Subcutaneous abdominal adipose tissue (tissue), 5 donors: ENCODE data around the gene ARL15.

Experiments
- H3K27ac ChIP-seq: one replicate; pipeline ENCODE4 v1.7.0; 2013; ENCODE audit warnings: low read depth, mild to moderate bottlenecking, inconsistent platforms, low read length, moderate library complexity
- H3K27me3 ChIP-seq, 5 donors: one replicate each; pipeline ENCODE4 v1.7.0; 2013; ENCODE audit warnings: low read length in 5 of 5, inconsistent platforms in 1 of 5; ENCODE audit not compliant: control insufficient read depth in 5 of 5, insufficient read depth in 4 of 5
- H3K36me3 ChIP-seq, 5 donors: one replicate each; pipeline ENCODE4 v1.7.0; 2013; ENCODE audit warnings: low read length in 5 of 5; ENCODE audit not compliant: control insufficient read depth in 5 of 5, insufficient read depth in 5 of 5
- H3K4me1 ChIP-seq, 5 donors: one replicate each; pipeline ENCODE4 v1.7.0; 2013; ENCODE audit warnings: low read length in 5 of 5, mild to moderate bottlenecking in 3 of 5, moderate library complexity in 1 of 5; ENCODE audit not compliant: control insufficient read depth in 5 of 5, insufficient read depth in 5 of 5
- H3K4me3 ChIP-seq, 5 donors: one replicate each; pipeline ENCODE4 v1.7.0; 2013; ENCODE audit warnings: low read length in 5 of 5, low read depth in 1 of 5
- H3K9ac ChIP-seq, 5 donors: one replicate each; pipeline ENCODE4 v1.7.0; 2013; ENCODE audit warnings: low read length in 5 of 5, mild to moderate bottlenecking in 4 of 5, moderate library complexity in 3 of 5
- H3K9me3 ChIP-seq, 5 donors: one replicate each; pipeline ENCODE4 v1.7.0; 2013; ENCODE audit warnings: low read length in 5 of 5; ENCODE audit not compliant: control insufficient read depth in 5 of 5
- donor health status: healthy.
- donor health status: healthy.
- donor health status: healthy.
- donor health status: healthy.
- donor health status: healthy.

The ARL15 gene

DNA sequence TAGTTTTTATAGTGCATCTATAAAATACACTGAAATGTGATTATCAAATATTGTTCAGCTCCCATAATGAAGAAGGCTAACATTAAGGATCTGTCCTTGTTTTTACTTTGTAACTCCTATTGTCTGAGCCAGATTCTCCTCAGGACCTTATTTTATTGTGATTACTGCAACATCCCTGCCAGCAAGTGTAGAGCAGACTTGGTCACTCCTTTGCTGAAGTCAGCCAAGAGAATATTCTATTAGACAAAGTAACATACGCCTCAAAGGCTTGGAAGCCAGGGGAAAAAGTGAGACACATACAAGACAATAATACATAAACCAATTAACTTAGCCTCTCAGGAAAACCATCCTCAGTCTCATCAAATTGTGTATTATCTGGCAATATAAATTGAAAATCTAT lies 269.6 kb downstream of the ARL15 start:
- no peaks in the 10 kb centered on the region for H3K27me3 ChIP-seq
- H3K27ac ChIP-seq, result no peak overlapping the region
- H3K9ac ChIP-seq, result no peak overlapping the region
- no peaks in the 10 kb centered on the region for H3K4me1 ChIP-seq
- no peaks in the 10 kb centered on the region for H3K9me3 ChIP-seq
- no peak overlapping the region for H3K4me3 ChIP-seq
- no peaks in the 10 kb centered on the region for H3K36me3 ChIP-seq

DNA sequence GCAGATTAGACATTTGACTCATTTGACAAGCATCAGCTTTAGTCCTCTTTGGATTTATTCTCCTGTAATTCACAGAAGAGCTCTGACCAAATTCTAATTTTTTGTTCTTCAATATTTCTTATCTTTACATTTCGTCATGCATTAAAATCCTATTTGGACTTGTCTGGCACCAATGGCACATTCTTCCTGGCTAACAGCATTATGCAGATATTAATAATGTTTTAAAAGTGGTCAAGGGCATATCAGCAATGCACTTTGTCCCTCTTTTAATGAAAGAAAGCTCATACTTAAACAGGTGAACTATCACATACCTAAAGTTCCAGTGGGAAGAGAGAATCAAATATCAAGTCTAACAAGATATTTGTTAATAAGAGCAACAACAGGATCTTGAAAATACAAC lies 270.4 kb downstream of the ARL15 start:
- Histone ChIP-seq H3K27ac (no peak overlapping the region), H3K4me1 (no peaks in the 10 kb centered on the region), H3K9ac (no peak overlapping the region), H3K4me3 (no peak overlapping the region), H3K27me3 (no peaks in the 10 kb centered on the region), H3K9me3 (no peaks in the 10 kb centered on the region), H3K36me3 (no peaks in the 10 kb centered on the region)

DNA sequence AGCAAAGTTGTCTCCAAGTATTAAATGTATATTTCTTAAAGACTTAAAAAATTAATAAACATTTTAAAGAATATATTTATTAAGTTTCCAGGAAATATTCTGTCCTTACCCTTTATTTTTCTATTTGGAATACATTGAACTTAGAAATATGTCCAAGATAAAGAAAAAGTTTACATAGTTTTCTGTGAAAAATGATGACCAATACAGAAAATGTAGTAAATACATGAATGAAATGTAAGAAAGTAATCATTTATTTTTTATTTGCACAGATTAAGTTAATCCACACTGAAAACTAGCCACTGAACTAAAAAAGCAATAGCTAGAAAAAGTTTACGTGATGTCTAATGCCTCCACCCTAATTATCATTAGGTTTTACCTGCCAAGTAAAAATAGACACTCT lies 273.2 kb downstream of the ARL15 start:
- H3K4me3 ChIP-seq, result no peak overlapping the region
- H3K27me3 ChIP-seq, result no peaks in the 10 kb centered on the region
- H3K9me3 ChIP-seq, result no peaks in the 10 kb centered on the region
- no peaks in the 10 kb centered on the region for H3K36me3 ChIP-seq
- no peak overlapping the region for H3K27ac ChIP-seq
- H3K4me1 ChIP-seq, result no peaks in the 10 kb centered on the region
- H3K9ac ChIP-seq, result no peak overlapping the region

DNA sequence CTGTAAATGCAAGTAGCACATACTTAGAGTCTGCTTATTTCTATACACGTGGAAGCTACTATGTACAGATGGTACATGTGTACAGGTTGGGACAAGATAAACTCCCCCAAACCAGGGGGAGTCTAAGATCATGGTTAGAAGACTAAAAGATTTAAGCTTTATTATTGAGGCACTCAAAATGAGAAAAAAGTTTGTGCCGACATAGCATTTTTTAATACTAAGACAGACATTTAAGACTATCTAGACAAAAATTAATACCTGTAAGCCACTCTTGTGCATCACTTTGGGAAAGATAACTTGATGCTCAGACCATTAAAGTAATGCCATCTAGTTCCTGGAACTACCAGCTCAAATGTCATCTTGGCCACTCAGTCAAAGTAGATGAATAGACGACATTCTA lies 279.4 kb downstream of the ARL15 start:
- no peaks in the 10 kb centered on the region for H3K4me1 ChIP-seq
- no peak overlapping the region for H3K9ac ChIP-seq
- peaks cover 0 to 2% (median 0%) of the 10 kb centered on the region in 5 donors for H3K36me3 ChIP-seq
- H3K4me3 ChIP-seq, result no peak overlapping the region
- no peaks in the 10 kb centered on the region for H3K9me3 ChIP-seq
- no peak overlapping the region for H3K27ac ChIP-seq
- no peaks in the 10 kb centered on the region for H3K27me3 ChIP-seq

DNA sequence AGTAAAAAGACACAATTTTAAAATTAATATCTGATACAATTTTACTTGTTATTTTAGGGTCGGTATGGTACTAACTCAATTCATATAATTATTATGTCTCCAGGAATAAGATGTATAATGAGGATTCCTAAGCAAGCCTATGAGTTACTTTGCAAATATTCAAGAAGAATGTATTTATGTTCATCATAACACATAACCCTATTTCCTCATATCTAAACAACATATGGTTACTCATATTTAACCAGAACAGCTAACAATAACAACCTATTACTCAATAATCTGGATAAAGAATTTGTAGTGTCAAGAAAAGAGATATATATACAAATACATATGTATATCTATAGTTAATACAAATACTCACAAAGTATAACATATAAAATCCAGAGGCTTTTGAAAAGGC lies 285.9 kb downstream of the ARL15 start:
- H3K9ac ChIP-seq, result no peak overlapping the region

DNA sequence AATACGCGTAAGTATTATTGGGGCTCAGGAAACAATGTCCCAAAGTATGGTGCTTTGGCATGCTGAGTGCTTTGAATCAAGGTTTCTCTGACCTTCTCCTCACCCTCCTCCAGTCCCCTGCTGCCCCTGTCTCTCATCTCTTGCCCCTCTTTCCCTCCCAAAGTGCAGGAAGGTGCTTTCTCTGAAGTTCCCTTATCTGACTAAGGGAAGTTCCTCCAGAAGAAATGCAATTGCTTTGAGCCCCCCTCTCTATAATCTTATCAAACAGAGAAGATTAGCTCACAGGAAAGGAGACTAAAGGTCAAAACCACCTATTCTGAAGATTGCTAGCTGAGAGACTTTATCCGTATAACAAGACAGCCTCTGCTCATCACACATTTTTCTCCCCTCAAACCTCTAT lies 288.1 kb downstream of the ARL15 start:
- Histone ChIP-seq H3K9me3 (no peaks in the 10 kb centered on the region), H3K4me1 (peaks cover 0 to 3% (median 0%) of the 10 kb centered on the region in 5 donors), H3K4me3 (no peak overlapping the region)

More for the DNA sequence above, 285.9 kb downstream of the ARL15 start:
- Histone ChIP-seq H3K36me3 (peaks cover 0 to 2% (median 0%) of the 10 kb centered on the region in 5 donors), H3K4me3 (no peak overlapping the region), H3K4me1 (peaks cover 0 to 3% (median 0%) of the 10 kb centered on the region in 5 donors), H3K27ac (no peak overlapping the region), H3K9me3 (no peaks in the 10 kb centered on the region), H3K27me3 (no peaks in the 10 kb centered on the region)

DNA sequence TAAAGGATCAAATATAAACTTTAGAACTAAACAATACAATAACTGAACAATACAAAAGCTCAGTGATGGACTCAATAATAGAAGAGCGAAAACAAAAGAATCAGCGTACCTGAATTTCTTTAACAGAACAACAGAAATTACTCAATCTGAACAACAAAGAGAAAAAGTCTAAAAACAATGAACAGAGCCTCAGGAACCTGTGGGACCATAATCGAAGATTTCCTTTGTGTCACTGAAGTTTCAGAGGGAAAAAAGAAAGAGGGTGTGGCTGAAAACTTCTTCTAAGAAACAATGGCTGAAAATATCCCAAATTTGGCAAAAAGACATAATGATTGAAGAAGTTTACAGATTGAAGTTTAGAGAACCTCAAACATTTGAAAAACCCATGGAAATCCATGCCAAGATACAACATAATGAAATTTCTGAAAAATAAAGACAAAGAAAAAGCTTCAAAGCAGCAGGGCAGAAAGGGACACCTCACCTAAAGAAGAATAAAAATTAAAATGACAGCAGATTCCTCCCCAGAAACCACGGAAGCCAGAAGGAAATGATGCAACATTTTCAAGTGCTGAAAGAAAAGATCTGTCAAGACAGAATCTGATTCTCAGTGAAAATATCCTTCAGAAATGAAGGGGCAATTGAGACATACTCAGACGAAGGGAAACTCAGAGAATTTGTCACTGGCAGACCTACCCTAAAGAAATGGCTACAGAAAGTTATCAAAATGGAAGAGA lies 288.8 kb downstream of the ARL15 start:
- Histone ChIP-seq H3K4me3 (no peak overlapping the region), H3K9me3 (no peaks in the 10 kb centered on the region), H3K27ac (no peak overlapping the region), H3K27me3 (no peaks in the 10 kb centered on the region), H3K9ac (no peak overlapping the region), H3K36me3 (peaks cover 0 to under 1% (median 0%) of the 10 kb centered on the region in 5 donors), H3K4me1 (peaks cover 0 to 3% (median 0%) of the 10 kb centered on the region in 5 donors)

More for the DNA sequence above, 288.1 kb downstream of the ARL15 start:
- Histone ChIP-seq H3K9ac (no peak overlapping the region), H3K36me3 (peaks cover 0 to 2% (median 0%) of the 10 kb centered on the region in 5 donors), H3K27me3 (no peaks in the 10 kb centered on the region), H3K27ac (no peak overlapping the region)

DNA sequence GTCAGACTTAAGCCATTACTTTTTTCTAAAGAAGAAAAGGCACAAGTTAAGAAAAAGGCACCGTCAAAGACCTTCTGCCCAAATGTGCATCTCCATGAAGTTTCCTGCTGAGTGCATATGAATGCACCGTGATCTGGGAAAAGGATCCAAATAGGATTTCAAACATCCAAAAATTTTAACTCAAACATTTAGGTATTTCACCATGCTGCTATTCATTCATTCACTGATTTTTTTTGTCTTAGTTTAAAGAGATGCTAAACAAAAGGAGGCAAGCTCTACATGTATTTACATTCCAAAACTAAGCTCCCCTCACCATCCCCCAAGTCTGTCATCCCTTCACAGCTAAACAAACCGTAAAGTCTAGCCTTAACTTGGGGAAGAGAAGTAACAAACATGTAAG lies 291.9 kb downstream of the ARL15 start:
- H3K4me1 ChIP-seq, result peaks cover 0 to 3% (median 0%) of the 10 kb centered on the region in 5 donors
- H3K36me3 ChIP-seq, result no peaks in the 10 kb centered on the region
- peaks cover 0 to 10% (median 0%) of the 10 kb centered on the region in 5 donors for H3K9me3 ChIP-seq
- no peak overlapping the region for H3K9ac ChIP-seq
- no peaks in the 10 kb centered on the region for H3K27me3 ChIP-seq
- H3K4me3 ChIP-seq, result no peak overlapping the region
- H3K27ac ChIP-seq, result no peak overlapping the region

DNA sequence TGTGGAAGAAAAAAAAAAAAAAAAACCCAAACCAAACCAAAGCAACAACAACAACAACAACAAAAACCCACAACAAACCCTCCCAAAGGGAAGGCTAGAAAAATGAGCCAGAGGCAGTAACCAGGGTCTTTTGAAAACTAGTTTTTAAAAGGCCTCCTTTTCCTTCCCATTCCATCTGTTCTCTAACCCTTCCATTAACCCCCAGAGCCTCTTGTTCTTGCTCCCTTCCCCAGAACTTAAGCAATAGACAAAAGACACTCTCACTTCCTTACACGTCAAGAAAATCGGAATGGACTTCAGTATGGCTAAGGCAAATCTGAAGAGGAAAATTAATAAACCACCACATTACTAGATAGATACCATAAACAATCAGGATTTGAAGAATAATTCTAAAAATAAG lies 292.8 kb downstream of the ARL15 start:
- no peaks in the 10 kb centered on the region for H3K36me3 ChIP-seq
- peaks cover 0 to 3% (median 0%) of the 10 kb centered on the region in 5 donors for H3K4me1 ChIP-seq
- H3K9me3 ChIP-seq, result peaks cover 0 to 11% (median 0%) of the 10 kb centered on the region in 5 donors
- no peak overlapping the region for H3K27ac ChIP-seq
- no peak overlapping the region for H3K4me3 ChIP-seq
- no peak overlapping the region for H3K9ac ChIP-seq
- H3K27me3 ChIP-seq, result no peaks in the 10 kb centered on the region

DNA sequence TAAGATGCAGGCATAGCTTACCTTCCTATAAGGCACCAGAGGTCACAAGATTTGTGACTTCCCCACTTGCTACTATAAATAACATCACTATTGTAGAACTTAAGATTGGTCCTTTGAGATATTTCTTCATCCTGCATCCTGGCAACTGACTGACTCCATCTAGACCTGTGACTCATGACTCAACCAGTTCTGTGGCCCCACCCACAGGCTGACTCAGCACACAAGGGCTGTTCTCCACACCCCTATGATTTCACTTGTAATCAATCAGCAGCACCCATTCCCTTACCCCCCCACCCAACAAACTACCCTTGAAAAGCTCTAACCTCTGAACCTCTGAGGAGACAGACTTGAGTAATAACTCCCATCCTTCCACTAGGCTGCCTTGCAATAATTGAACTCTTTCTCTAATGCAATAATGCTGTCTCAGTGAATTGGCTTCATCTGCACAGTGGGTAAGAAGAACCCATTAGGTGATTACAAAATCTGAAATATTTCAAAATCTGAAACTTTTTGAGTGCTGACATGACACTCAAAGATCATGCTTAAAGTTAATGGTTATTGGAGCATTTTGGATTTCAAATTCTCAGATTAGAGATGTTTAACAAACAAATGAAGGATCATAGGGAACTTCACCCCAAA lies 296.7 kb downstream of the ARL15 start:
- Histone ChIP-seq H3K4me1 (no peaks in the 10 kb centered on the region), H3K27me3 (no peaks in the 10 kb centered on the region), H3K4me3 (no peak overlapping the region), H3K36me3 (no peaks in the 10 kb centered on the region), H3K9me3 (peaks cover 0 to 11% (median 0%) of the 10 kb centered on the region in 5 donors), H3K27ac (no peak overlapping the region), H3K9ac (no peak overlapping the region)
